HG03469 (cell line): Measurements from ENCODE around the gene SAXO2.
"Not testable (repeated sequence)": the region's sequence is repeated elsewhere in the genome, so short reads cannot be mapped to it uniquely, and the experiment has no call there.

Experiments
- ATAC-seq: cut with Tn5 transposase; IDR thresholded peaks from one replicate; pipeline ENCODE4 v1.9.1; 2021; ENCODE audit warnings: mild to moderate bottlenecking, moderate library complexity, moderate number of reproducible peaks; ENCODE audit not compliant: unreplicated experiment

SAXO2 gene

DNA sequence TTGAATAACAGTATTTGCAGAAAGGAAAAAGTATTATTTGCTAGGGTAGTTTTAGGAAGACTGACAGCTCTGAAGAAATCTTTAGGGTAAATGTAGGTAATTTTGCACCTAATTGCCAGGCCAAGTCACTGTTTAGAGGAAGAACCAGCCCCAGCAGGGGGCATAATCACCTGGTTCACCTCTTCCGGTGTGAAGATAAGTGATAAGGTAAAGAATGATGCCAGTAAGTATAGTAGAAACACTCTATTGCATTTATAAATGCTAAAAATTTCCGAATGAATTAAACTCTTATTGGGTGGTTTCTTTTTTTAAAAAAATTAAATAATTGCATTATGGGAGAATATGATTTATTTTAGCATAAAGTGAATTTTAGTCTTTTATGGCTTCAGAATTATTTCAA, 21.8 kb downstream of the SAXO2 start:
- not testable (repeated sequence) for ATAC-seq

DNA sequence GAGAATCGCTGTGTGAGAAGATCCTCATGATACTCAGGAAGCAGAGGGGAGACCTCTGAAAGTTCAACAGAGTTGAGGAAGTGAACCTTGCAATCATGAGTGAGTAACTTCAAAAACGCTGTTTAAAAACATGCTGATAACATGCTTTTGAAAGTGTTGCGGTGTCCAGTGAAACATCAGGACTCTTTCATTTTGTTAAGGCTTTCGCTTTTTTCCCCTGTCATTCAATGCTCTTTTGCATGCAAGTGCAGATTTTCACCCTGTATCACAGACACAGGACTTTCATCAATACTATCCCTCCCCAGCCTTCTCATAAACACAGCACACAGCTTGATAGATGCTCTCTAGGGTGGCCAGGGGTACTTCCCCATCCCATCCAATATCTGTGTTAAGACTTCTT, 23.9 kb downstream of the SAXO2 start:
- peak; percentile 79 for ATAC-seq

DNA sequence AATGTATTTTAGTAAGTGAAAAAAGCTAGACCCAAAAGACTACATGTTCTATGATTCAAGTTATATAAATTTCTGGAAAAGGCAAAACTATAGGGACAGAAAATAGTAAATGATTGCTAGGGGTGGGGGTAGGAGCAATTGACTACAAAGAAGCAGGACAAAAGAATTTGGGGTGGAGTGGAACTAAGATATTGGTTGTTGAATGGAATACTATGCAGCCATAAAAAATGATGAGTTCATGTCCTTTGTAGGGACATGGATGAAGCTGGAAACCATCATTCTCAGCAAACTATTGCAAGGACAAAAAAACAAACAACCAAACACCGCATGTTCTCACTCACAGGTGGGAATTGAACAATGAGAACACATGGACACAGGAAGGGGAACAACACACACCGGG, 25.6 kb downstream of the SAXO2 start:
- ATAC-seq = not testable (repeated sequence)

DNA sequence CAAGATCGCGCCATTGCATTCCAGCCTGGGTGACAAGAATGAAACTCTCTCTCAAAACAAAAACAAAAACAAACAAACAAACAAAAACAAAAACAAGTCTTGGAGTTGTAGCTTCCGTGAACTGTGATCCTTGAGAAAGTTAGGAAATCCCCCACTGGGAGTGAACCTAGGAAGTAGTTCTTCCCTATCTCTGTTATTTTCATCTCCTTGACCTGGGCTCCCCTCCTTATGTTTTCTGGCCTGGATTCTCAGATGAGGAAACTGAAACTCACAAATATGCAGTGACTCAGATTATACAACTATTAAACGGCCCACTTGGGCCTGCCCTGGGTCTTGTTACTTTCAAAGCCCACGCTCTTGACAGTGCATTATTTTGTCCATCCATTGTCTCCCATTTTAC, 29.7 kb downstream of the SAXO2 start:
- ATAC-seq = no peak

DNA sequence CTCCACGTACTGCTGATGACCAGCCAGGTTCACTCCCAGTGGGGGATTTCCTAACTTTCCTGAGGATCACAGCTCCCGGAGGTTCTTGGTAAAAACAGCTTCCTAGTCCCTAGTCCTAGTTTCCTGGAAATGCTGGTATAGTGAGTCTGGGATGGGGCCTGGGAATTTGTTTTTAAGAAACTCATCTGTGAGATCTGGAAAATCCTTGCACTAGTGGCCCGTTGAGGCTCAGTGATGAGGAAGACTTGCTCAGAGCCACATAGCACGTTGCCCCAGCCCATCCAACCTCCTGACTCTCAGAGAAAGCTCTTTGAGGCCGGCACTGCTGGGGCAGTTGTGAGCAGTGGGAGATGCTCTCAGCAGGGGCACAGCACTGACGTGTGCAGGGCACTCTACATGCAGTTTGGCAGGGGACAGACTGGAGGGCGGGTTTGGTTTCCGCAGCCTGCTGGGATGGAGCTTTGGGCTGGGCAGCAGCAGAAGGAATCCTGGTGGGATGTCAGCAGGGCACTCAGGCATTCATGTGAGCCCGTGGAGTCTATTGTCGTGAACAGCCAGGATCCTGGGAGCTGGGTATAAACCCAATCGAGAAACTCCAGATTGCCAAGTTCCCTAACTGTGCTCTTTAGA, 31.6 kb downstream of the SAXO2 start:
- ATAC-seq = no peak

DNA sequence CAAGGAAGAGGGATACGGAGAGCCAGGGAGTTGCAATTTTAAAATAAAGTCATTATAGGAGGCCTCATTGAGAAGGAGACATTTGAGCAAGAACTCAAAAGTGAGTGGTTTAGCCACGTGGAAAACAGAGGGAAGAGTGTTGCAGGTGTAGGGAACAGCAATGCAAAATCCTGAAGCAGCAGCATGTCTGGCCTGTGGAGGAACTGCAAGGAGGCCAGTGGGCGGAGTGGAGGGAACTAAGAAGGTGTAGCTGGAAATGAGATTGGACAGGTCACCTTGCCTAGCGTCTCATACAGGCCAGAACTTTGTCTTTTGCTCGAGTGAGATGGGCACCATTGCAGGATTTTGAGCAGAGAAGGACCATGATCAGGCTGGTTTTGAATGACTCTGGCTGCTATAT, 34.9 kb downstream of the SAXO2 start:
- no peak for ATAC-seq

DNA sequence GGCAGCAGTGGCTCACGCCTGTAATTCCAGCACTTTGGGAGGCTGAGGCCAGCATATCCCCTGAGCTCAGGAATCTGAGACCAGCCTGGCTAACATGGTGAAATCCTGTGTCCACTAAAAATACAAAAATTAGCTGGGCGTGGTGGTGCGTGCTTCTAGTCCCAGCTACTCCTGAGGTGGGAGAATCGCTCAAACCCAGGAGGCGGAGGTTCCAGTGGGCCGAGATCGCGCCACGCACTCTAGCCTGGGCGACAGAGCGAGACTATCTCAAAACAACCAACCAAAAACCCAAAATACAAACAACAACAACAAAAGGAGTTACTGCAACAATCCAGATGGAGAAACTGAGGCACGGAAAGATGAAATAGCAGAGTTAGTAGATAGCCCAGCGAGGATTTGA, 35.4 kb downstream of the SAXO2 start:
- no peak for ATAC-seq

GRCh38 chr15:82298520-82298919, 35.9 kb downstream of the SAXO2 start:
- ATAC-seq = no peak

DNA sequence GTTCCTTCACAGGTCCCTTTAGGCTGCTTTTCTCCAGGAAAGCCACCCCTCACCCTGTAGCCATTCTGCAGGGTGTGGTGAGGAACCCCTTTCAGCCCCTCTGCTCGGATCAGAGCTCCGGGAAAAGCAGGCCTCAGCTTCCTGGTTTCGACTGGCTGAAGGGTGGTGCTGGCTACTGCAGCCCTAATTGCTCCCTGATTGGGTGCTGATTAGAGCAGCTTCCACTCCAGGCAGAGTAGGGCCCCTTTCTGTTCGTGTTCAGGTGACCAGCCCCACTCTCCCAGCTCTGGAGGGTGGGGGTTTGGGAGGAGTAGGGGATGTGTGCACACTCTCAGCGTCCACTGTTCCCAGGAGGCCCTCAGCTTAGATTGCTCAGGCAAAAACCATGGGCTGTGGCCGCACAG, 36.9 kb downstream of the SAXO2 start:
- not testable (repeated sequence) for ATAC-seq

GRCh38 chr15:82300326-82300725, 37.7 kb downstream of the SAXO2 start:
- not testable (repeated sequence) for ATAC-seq

DNA sequence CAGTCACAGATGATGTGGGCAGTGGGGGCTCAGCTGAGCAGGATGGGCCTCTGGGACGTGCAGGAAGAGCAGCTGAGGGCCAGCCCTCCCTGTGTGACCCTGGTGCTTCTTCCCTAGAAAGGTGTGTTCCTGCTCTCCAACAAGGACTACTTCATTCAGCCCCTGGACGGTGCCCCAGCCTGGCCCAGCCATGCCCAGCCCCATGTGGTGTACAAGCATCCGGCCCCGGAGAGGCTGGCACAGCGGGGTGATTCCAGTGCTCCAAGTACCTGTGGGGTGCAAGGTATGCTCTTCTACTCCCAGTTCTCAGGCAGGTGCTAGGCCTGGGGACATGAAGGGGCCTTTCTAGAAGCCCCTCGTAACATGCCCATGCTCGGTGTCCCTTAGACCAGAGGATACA, 38.3 kb downstream of the SAXO2 start:
- no peak for ATAC-seq

GRCh38 chr15:82301296-82302016, 38.8 kb downstream of the SAXO2 start:
- no peak for ATAC-seq

- no peak for ATAC-seq
Observed at GRCh38 chr15:82303956-82304777, 41.5 kb downstream of the SAXO2 start.

- no peak for ATAC-seq
Observed at GRCh38 chr15:82304778-82305090, 42.1 kb downstream of the SAXO2 start.

DNA sequence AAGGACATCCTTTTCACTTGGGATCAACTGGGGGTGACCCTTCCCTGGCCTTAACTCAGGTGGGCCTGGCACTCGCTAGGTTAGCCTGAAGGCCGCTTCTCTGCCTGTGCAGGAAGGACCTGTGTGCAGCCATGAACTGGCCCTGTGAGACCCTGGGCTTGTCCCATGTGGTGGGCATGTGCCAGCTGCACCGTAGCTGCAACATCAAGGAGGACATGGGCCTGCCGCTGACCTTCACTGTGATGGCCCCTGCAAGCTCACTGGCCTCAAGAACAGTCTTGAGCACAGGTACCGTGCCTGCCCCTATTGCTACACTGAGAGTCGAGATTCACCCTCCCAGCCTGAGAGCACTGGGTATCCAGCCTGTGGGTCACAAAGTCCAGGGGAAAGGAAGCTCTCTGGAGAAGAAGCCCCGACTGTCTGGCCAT, 43.0 kb downstream of the SAXO2 start:
- ATAC-seq = no peak

DNA sequence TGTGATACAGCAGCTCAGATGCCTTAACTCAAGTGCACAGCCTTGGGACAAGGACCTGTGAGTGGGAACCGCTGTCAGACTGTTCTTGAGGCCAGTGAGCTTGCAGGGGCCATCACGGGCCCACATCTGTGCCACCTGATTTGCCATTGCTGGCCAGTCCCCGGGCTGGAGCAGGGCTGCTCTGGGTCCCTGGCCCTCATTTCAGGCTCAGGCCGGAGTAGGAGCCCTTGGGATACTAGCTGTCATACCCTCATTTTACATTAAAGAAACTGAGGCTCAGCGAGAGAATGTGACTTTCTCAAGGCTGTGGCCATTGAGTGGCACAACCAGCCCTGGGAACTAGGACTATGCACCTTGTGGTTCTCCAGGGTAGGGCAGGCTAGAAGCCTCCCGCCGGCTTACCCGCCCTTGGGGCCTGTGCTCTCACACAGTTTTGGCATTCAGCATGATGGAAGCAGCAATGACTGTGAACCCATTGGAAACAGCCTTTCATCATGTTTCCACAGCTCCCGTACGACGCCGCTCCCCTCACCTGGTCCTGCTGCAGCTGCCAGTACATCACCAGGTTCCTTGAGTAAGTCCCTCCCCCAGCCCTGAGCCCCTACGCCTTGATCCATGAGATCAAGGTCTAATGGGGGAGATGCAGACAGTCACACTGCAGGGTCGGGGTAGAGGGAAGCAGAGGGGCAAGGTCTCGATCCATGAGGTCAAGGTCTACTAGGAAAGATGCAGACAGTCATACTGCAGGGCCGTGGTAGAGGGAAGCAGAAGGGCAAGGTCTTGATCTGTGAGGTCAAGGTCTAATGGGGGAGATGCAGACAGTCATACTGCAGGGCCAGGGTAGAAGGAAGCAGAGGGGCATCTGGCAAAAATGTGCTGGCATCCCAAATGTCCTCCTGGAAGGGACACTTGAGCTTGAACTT, 44.4 kb downstream of the SAXO2 start:
- no peak for ATAC-seq

GRCh38 chr15:82307714-82308081, 45.1 kb downstream of the SAXO2 start:
- ATAC-seq = no peak

GRCh38 chr15:82309802-82310201, 47.2 kb downstream of the SAXO2 start:
- ATAC-seq = no peak

DNA sequence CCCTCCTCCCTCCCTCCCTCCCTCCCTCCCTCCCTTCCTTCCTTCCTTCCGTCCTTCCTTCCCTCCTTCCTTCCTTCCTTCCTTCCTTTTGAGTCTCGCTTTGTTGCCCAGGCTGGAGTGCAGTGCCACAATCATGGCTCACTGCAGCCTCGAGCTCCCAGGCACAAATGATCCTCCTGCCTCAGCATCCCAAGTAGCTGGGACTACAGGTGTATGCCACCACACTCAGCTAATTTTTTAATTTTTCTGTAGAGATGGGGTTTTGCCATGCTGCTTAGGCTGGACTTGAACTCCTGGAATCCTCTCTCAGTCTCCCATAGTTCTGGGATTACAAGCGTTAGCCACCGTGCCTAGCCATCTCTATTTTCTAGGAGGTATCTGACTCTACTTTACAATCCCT, 48.7 kb downstream of the SAXO2 start:
- ATAC-seq = not testable (repeated sequence)

GRCh38 chr15:82312586-82313349, 50.1 kb downstream of the SAXO2 start:
- no peak for ATAC-seq
